HepG2 (cell line): ENCODE results near the gene MST1. TPM values are rescaled to one million over a fixed set of nuclear protein-coding genes. Genes with fewer than 3 reads are reported as not detected.

ENCODE experiments used
- ATAC-seq: fragments of 200-7000 bp; cut with Tn5 transposase; 3 replicates; pipeline ENCODE4 v1.9.1; 2020; ENCODE audit warnings: mild to moderate bottlenecking, moderate library complexity
- BruUV-seq: library from RNA; stranded (reverse); fragments of 400-500 nt; replicated peaks from 2 replicates; lab custom pipeline; 2021; lab: Mats Ljungman, UMichigan
- CTCF ChIA-PET: fragments of 300-600 bp; formaldehyde crosslinking; extraction: SDS; loops from one replicate; lab custom pipeline; 2021; ENCODE audit warnings: low total read pairs, inconsistent platforms, low intra/inter-chr PET ratio; lab: Yijun Ruan, JAX
- POLR2A ChIA-PET: fragments of 350-600 bp; sonication (Branson Sonifier 250); formaldehyde crosslinking; loops from one replicate; lab custom pipeline; 2020; ENCODE audit warnings: antibody characterized with exemption, inconsistent platforms; lab: Yijun Ruan, JAX
- DNase-seq: peaks from one replicate; pipeline ENCODE4 v3.0.0-alpha.2; 2015; ENCODE audit warnings: low spot score
- FAIRE-seq: peaks from 3 replicates; lab custom pipeline; 2011; peaks lifted over from hg19 to GRCh38; lab: Jason Lieb, UNC
- H2AFZ ChIP-seq: one replicate; pipeline ENCODE4 v1.6.1; 2011; ENCODE audit warnings: low read length, inconsistent platforms
- H3K27ac ChIP-seq: fragments of 300-600 bp; 3 replicates; pipeline ENCODE4 v1.8.0; 2011; ENCODE audit warnings: mixed run types, mild to moderate bottlenecking, mixed read lengths, low read length, inconsistent platforms; ENCODE audit not compliant: insufficient read depth; ENCODE audit errors: extremely low read length
- H3K27me3 ChIP-seq, 2 experiments: fragments of 200-600 bp in 1 of 2; 2 replicates in 1 of 2; 3 replicates in 1 of 2; pipeline versions ENCODE4 v1.6.0 to v1.8.0; 2011; ENCODE audit warnings: low read length in 2 of 2, mild to moderate bottlenecking in 2 of 2, moderate library complexity in 2 of 2, inconsistent platforms in 1 of 2; ENCODE audit not compliant: insufficient read depth in 2 of 2, control insufficient read depth in 1 of 2
- H3K36me3 ChIP-seq, 2 experiments: fragments of 200-600 bp in 1 of 2; replicated peaks in 1 of 2; 2 replicates in 1 of 2; 3 replicates in 1 of 2; pipeline versions ENCODE4 v1.5.1 to v1.8.0; 2011; ENCODE audit warnings: low read length in 2 of 2, inconsistent platforms in 1 of 2; ENCODE audit not compliant: insufficient read depth in 2 of 2, control insufficient read depth in 1 of 2
- H3K4me1 ChIP-seq: 2 replicates; pipeline ENCODE4 v1.5.1; 2012; ENCODE audit warnings: low read length, inconsistent platforms; ENCODE audit not compliant: insufficient read depth
- H3K4me2 ChIP-seq: 2 replicates; pipeline ENCODE4 v1.6.0; 2011; ENCODE audit warnings: low read depth, low read length, inconsistent platforms
- H3K4me3 ChIP-seq, 3 experiments: fragments of 200-600 bp in 1 of 3; sonication (generic), shearing (Covaris generic) in 1 of 3; replicated peaks in 1 of 3; 2 replicates each; pipeline ENCODE4 v1.5.1; 2011 to 2016; ENCODE audit warnings: low read length in 3 of 3, inconsistent platforms in 2 of 3, low read depth in 2 of 3, mild to moderate bottlenecking in 2 of 3, control low read depth in 1 of 3, mixed read lengths in 1 of 3; ENCODE audit not compliant: insufficient read depth in 1 of 3
- H3K79me2 ChIP-seq: one replicate; pipeline ENCODE4 v1.6.1; 2011; ENCODE audit warnings: low read length, inconsistent platforms; ENCODE audit not compliant: insufficient read depth
- H3K9ac ChIP-seq: 2 replicates; pipeline ENCODE4 v1.6.0; 2011; ENCODE audit warnings: mild to moderate bottlenecking, low read depth, low read length, inconsistent platforms; ENCODE audit not compliant: insufficient read depth
- H3K9me3 ChIP-seq: 2 replicates; pipeline ENCODE4 v1.5.1; 2012; ENCODE audit warnings: mild to moderate bottlenecking, low read length
- H4K20me1 ChIP-seq: 2 replicates; pipeline ENCODE4 v1.6.0; 2011; ENCODE audit warnings: inconsistent platforms, mild to moderate bottlenecking, low read length, moderate library complexity; ENCODE audit not compliant: insufficient read depth
- ETS1 ChIP-seq: sonication (generic); formaldehyde crosslinking; IDR thresholded peaks from 2 replicates; pipeline ENCODE4 v1.4.0; 2020; ENCODE audit warnings: missing genetic modification reagents
- FOXC1 ChIP-seq: sonication (generic); formaldehyde crosslinking; IDR thresholded peaks from 2 replicates; pipeline ENCODE4 v1.8.0; 2022; ENCODE audit warnings: mild to moderate bottlenecking, missing genetic modification reagents, borderline replicate concordance
- JARID2 ChIP-seq: sonication (generic); formaldehyde crosslinking; IDR thresholded peaks from 2 replicates; pipeline ENCODE4 v1.8.1; 2023; ENCODE audit warnings: missing genetic modification reagents, inconsistent platforms; ENCODE audit not compliant: insufficient replicate concordance
- MTERF4 ChIP-seq: sonication (generic); formaldehyde crosslinking; IDR thresholded peaks from 2 replicates; pipeline ENCODE4 v1.8.0; 2023; ENCODE audit warnings: mild to moderate bottlenecking, missing genetic modification reagents
- MTF2 ChIP-seq: sonication (generic); formaldehyde crosslinking; IDR thresholded peaks from 2 replicates; pipeline ENCODE4 v1.5.0; 2020; ENCODE audit warnings: missing genetic modification reagents, borderline replicate concordance
- MXD4 ChIP-seq: IDR thresholded peaks from 2 replicates; pipeline ENCODE4 v1.6.1; 2016; ENCODE audit warnings: mild to moderate bottlenecking, missing biosample characterization, missing genetic modification reagents
- RAD21 ChIP-seq: fragments of 450-650 bp; formaldehyde crosslinking; IDR thresholded peaks from 2 replicates; pipeline ENCODE4 v1.5.0; 2020; ENCODE audit warnings: mild to moderate bottlenecking
- RFXANK ChIP-seq: IDR thresholded peaks from 2 replicates; pipeline ENCODE4 v1.6.1; 2016
- TMF1 ChIP-seq: sonication (generic); formaldehyde crosslinking; IDR thresholded peaks from 2 replicates; pipeline ENCODE4 v1.8.1; 2022; ENCODE audit warnings: low read depth, missing genetic modification reagents
- ZBTB2 ChIP-seq: sonication (generic); formaldehyde crosslinking; IDR thresholded peaks from 2 replicates; pipeline ENCODE4 v1.8.0; 2022; ENCODE audit warnings: low read depth, missing genetic modification reagents
- ZFP82 ChIP-seq: sonication (generic); formaldehyde crosslinking; IDR thresholded peaks from 2 replicates; pipeline ENCODE4 v1.5.1; 2020; ENCODE audit warnings: mild to moderate bottlenecking, missing genetic modification reagents, borderline replicate concordance
- ZMYM4 ChIP-seq: sonication (generic); formaldehyde crosslinking; IDR thresholded peaks from 2 replicates; pipeline ENCODE4 v1.8.1; 2023; ENCODE audit warnings: mild to moderate bottlenecking, missing genetic modification reagents
- ZNF296 ChIP-seq: sonication (generic); formaldehyde crosslinking; conservative IDR thresholded peaks from 2 replicates; pipeline ENCODE4 v1.5.0; 2020; ENCODE audit warnings: mild to moderate bottlenecking, missing genetic modification reagents
- ZNF557 ChIP-seq: sonication (generic); formaldehyde crosslinking; IDR thresholded peaks from 2 replicates; pipeline ENCODE4 v1.4.0; 2020; ENCODE audit warnings: missing genetic modification reagents
- WGBS: methylation state at CpG from one replicate; pipeline ENCODE4 v1.1.6; 2017; ENCODE audit warnings: low lambda C conversion rate; 5-methylcytosine and 5-hydroxymethylcytosine counted together
- in situ Hi-C: cut with HindIII; loops from 2 replicates; pipeline ENCODE4 v1.10.0; 2017; ENCODE audit warnings: low pct_unique_long_range_greater_than_20kb; ENCODE audit not compliant: extremely low pct_ligation_motif_present
- intact Hi-C: fragments of 100-400 bp; cut with micrococcal nuclease; formaldehyde crosslinking; loops from one replicate; pipeline ENCODE4 v1.10.0; 2022; ENCODE audit not compliant: unreplicated experiment
- polyA plus RNA-seq, 8 experiments: library from polyadenylated mRNA; depleted of rRNA in 3 of 8; stranded (reverse) in 7 of 8; unstranded in 1 of 8; fragments of >200 nt; fragmentation: Illumina TruSeq in 4 of 8; extraction: Trizol in 4 of 8; gene quantifications; 2 replicates each; pipeline versions ENCODE4 v1.2.1 to v1.2.3, GENCODE V29; 2011 to 2016; ENCODE audit warnings: low read depth in 4 of 8, missing spikeins in 1 of 8, mixed read lengths in 1 of 8; ENCODE audit not compliant: insufficient read depth in 1 of 8
- total RNA-seq, 5 experiments: library from RNA; depleted of rRNA; stranded (reverse); fragments of >200 nt; fragmentation: Illumina TruSeq; extraction: Trizol; gene quantifications; 2 replicates each; pipeline ENCODE4 v1.2.3, GENCODE V29; 2016; ENCODE audit warnings: low read depth in 1 of 5

Gene MST1
- total and polyA plus RNA-seq, 2 of the 13 experiments (the other 11 are each of a cell fraction or from before 2014, with no cell fraction given) = 189 to 452 TPM

GRCh38 chr3:49673121-49673714 lies 16.1 kb downstream of the MST1 start (continued):
- no peak; the same call in none of the 2 replicates for TF ChIP-seq ZMYM4 (CRISPR knock-in tag)
- TF ChIP-seq TMF1 = peak; percentile 41; the same call in 1 of the 2 replicates

- Histone ChIP-seq H2AFZ (no peak overlapping the region), H3K9me3 (no peaks in the 10 kb centered on the region), H3K9ac (no peak overlapping the region; the same call in 1 of the 2 replicates), H3K27me3 (no peaks in the 10 kb centered on the region), H4K20me1 (no peaks in the 10 kb centered on the region), H3K4me3 (peak overlapping the region in 1 of 3 experiments; percentile 32; a peak in 1 of 6 replicates), H3K79me2 (peaks cover 17% of the 10 kb centered on the region), H3K36me3 (peaks cover 4 to 10% of the 10 kb centered on the region in 2 experiments; a peak in 4 of 5 replicates), H3K27ac (peak overlapping the region; percentile 57), H3K4me2 (peak overlapping the region; percentile 68), H3K4me1 (peaks cover 86% of the 10 kb centered on the region)
- DNase-seq (peak; percentile 76), ATAC-seq (peak; percentile 18), FAIRE-seq (peak; percentile 92)
- ChIA-PET POLR2A (interaction anchor here (0.6 to 3.3 kb wide), 10 partner anchors 17 to 954 kb away, joined by 3 to 98 read pairs (median 4); partner anchors contain the start of genes DAG1, MST1, RNF123 and USP4), CTCF (interaction anchor here (1.2 to 2.7 kb wide), 3 partner anchors 105 to 217 kb away, joined by 5 to 31 read pairs (median 10); no protein-coding TSS in a partner anchor)
- intact Hi-C loops (loop anchor here (1.0 to 5.0 kb wide), 4 partner anchors 64 to 217 kb away; no protein-coding TSS in a partner anchor), in situ Hi-C loops (loop anchor here (5.0 to 10.0 kb wide), 2 partner anchors 107 to 134 kb away; no protein-coding TSS in a partner anchor)
- no TSS peak for BruUV-seq
- WGBS = 23% methylated on average over 10 of the region's 11 CpGs
- TF ChIP-seq MXD4 (CRISPR knock-in tag) (no peak), MTF2 (no peak), JARID2 (CRISPR knock-in tag) (no peak), RAD21 (peak; percentile 94), MTERF4 (CRISPR knock-in tag) (peak; percentile 8; the same call in 1 of the 2 replicates), ZFP82 (no peak), FOXC1 (CRISPR knock-in tag) (no peak), ZNF557 (no peak), ZNF296 (CRISPR knock-in tag) (no peak), RFXANK (no peak), ZBTB2 (CRISPR knock-in tag) (no peak), ETS1 (CRISPR knock-in tag) (no peak)
Observed at GRCh38 chr3:49671291-49672288, 17.7 kb downstream of the MST1 start.
